Small intestine (tissue), 7 donors: ENCODE data around the gene RBM6. TPM values are rescaled to one million over a fixed set of nuclear protein-coding genes. Genes with fewer than 3 reads are reported as not detected.
"Not testable (repeated sequence)": the region's sequence is repeated elsewhere in the genome, so short reads cannot be mapped to it uniquely, and the experiment has no call there.

Source experiments
- DNase-seq, 2 donors: peaks; one replicate each; pipeline versions ENCODE4 v3.0.0 to v3.0.0-alpha.2; 2013
- FAIRE-seq: peaks from 2 replicates; lab custom pipeline; 2012; peaks lifted over from hg19 to GRCh38; lab: Jason Lieb, UNC
- H3K27ac ChIP-seq, 3 donors: one replicate each; pipeline ENCODE4 v1.5.1; 2013; ENCODE audit warnings: low read length in 2 of 3, mild to moderate bottlenecking in 2 of 3, control low read depth in 1 of 3, inconsistent platforms in 1 of 3, low read depth in 1 of 3, moderate library complexity in 1 of 3
- H3K27me3 ChIP-seq, 3 donors: one replicate each; pipeline ENCODE4 v1.6.1; 2013; ENCODE audit warnings: low read length in 3 of 3, inconsistent platforms in 1 of 3; ENCODE audit not compliant: control insufficient read depth in 3 of 3, insufficient read depth in 3 of 3
- H3K36me3 ChIP-seq, 3 donors: one replicate each; pipeline ENCODE4 v1.6.1; 2013; ENCODE audit warnings: low read length in 3 of 3, inconsistent platforms in 1 of 3, low read depth in 1 of 3, mild to moderate bottlenecking in 1 of 3, moderate library complexity in 1 of 3; ENCODE audit not compliant: control insufficient read depth in 3 of 3, insufficient read depth in 2 of 3
- H3K4me1 ChIP-seq, 3 donors: one replicate each; pipeline ENCODE4 v1.6.1; 2013; ENCODE audit warnings: low read length in 2 of 3, inconsistent platforms in 1 of 3, low read depth in 1 of 3, mild to moderate bottlenecking in 1 of 3, moderate library complexity in 1 of 3; ENCODE audit not compliant: control insufficient read depth in 3 of 3, insufficient read depth in 2 of 3
- H3K4me3 ChIP-seq, 3 donors: one replicate each; pipeline ENCODE4 v1.5.1; 2013; ENCODE audit warnings: low read length in 3 of 3, control low read depth in 1 of 3, inconsistent platforms in 1 of 3, low read depth in 1 of 3, mild to moderate bottlenecking in 1 of 3, moderate library complexity in 1 of 3
- H3K9me3 ChIP-seq, 2 donors: one replicate each; pipeline ENCODE4 v1.6.1; 2013; ENCODE audit warnings: low read depth in 1 of 2, low read length in 1 of 2; ENCODE audit not compliant: control insufficient read depth in 2 of 2, insufficient read depth in 1 of 2
- WGBS, 3 donors: extraction: QIAGEN DNeasy Blood & Tissue Kit; methylation state at CpG; one replicate each; pipeline ENCODE4 v1.1.7; 2013; 5-methylcytosine and 5-hydroxymethylcytosine counted together
- polyA plus RNA-seq, 4 donors: library from polyadenylated mRNA; stranded (reverse) in 3 of 4; unstranded in 1 of 4; fragments of 200-250 nt in 3 of 4; fragments of 120-200 nt in 1 of 4; gene quantifications; one replicate each; pipeline versions ENCODE4 v1.2.1 to v1.2.3, GENCODE V29; 2013
- donor health status: healthy with polysubstance abuse.
- donor health status: control.
- donor health status: control.
- donor health status: Bipolar disorder and iron deficiency.
- donor health status: healthy.

RBM6 gene
- polyA plus RNA-seq, 4 donors: 61.0 to 409 (median 167) TPM

- FAIRE-seq (no peak), DNase-seq (peak in 1 of 2 donors; percentile 0)
- Histone ChIP-seq H3K4me3 (no peak overlapping the region), H3K4me1 (peaks cover 0 to 39% (median 5%) of the 10 kb centered on the region in 3 donors), H3K36me3 (peaks cover 8 to 59% (median 15%) of the 10 kb centered on the region in 3 donors), H3K9me3 (no peaks in the 10 kb centered on the region), H3K27ac (no peak overlapping the region), H3K27me3 (no peaks in the 10 kb centered on the region)
- 83 to 95% (median 93%) methylated on average over 44 to 48 of the region's 48 CpGs for whole genome bisulfite sequencing, 3 donors
Measured at GRCh38 chr3:49910409-49911123, 29.4 kb upstream of the RBM6 start.

- no peak for DNase-seq
- no peak overlapping the region for H3K4me3 ChIP-seq
- H3K36me3 ChIP-seq: peaks cover 8 to 62% (median 15%) of the 10 kb centered on the region in 3 donors
- no peaks in the 10 kb centered on the region for H3K27me3 ChIP-seq
- peaks cover 0 to 34% (median 3%) of the 10 kb centered on the region in 3 donors for H3K4me1 ChIP-seq
- 97 to 100% (median 100%) methylated on average over 2 of the region's 2 CpGs for WGBS, 3 donors
- no peaks in the 10 kb centered on the region for H3K9me3 ChIP-seq
- no peak for FAIRE-seq
- H3K27ac ChIP-seq: no peak overlapping the region
Measured at GRCh38 chr3:49911124-49911420, 28.9 kb upstream of the RBM6 start.

GRCh38 chr3:49911611-49912010, 28.3 kb upstream of the RBM6 start:
- H3K36me3 ChIP-seq: peaks cover 8 to 66% (median 15%) of the 10 kb centered on the region in 3 donors
- no peak for FAIRE-seq
- no peak overlapping the region for H3K27ac ChIP-seq
- no peaks in the 10 kb centered on the region for H3K27me3 ChIP-seq
- WGBS, 3 donors: 91 to 95% (median 93%) methylated on average over 14 to 15 of the region's 15 CpGs
- peak in 1 of 2 donors; percentile 0 for DNase-seq
- H3K4me3 ChIP-seq: no peak overlapping the region
- no peaks in the 10 kb centered on the region for H3K9me3 ChIP-seq
- H3K4me1 ChIP-seq: peaks cover 0 to 28% (median 3%) of the 10 kb centered on the region in 3 donors

DNA sequence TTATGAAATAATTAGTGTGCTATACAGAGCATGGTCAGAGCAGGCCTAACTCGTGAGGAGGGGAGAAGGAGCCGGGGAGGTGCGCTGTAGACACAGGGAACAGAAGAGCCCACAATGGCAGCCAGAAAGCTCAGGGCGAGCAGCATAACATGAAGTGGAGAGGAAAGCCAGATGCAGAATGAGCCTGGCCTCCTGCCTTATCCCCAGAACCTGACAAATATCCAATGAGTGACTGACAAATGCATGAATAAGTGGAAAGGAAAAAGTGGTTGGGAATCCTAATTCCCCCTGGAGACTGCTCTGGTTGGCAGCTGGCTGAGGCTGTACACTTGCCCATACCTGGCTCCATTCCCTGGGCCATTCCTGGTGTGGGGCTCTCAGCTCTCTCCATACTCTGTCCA, 27.1 kb upstream of the RBM6 start:
- no peak for FAIRE-seq
- Histone ChIP-seq H3K27me3 (no peaks in the 10 kb centered on the region), H3K36me3 (peaks cover 8 to 74% (median 15%) of the 10 kb centered on the region in 3 donors), H3K27ac (no peak overlapping the region), H3K4me1 (peaks cover 0 to 16% (median 3%) of the 10 kb centered on the region in 3 donors), H3K4me3 (no peak overlapping the region), H3K9me3 (no peaks in the 10 kb centered on the region)
- WGBS, 3 donors: 91 to 96% (median 95%) methylated on average over 4 of the region's 4 CpGs
- no peak for DNase-seq

DNA sequence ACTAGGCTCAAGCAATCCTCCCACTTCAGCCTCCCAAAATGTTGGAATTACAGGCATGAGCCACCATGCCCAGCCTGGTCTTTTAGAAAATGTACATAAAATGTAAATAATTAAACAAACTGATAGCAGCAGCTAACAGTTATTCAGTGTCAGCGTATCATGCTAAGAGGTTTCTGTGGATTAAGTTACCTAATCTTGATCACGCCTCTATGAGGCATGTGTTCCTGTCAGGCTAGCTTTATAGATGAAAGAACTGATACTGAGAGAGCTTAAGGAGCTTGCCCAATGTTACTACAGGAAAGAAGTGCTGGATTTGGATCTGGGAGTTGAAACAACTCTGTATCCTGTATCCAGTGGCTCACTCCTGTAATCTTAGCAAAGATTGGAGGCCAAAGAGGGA, 25.0 kb upstream of the RBM6 start:
- H3K36me3 ChIP-seq: peaks cover 6 to 59% (median 11%) of the 10 kb centered on the region in 3 donors
- no peaks in the 10 kb centered on the region for H3K9me3 ChIP-seq
- FAIRE-seq: no peak
- H3K4me3 ChIP-seq: no peak overlapping the region
- H3K27me3 ChIP-seq: no peaks in the 10 kb centered on the region
- peaks cover 0 to 3% (median 0%) of the 10 kb centered on the region in 3 donors for H3K4me1 ChIP-seq
- no peak overlapping the region for H3K27ac ChIP-seq
- peak in 1 of 2 donors; percentile 66 for DNase-seq
- 20 to 64% (median 42%) methylated on average over 2 of the region's 2 CpGs for WGBS, 3 donors

DNA sequence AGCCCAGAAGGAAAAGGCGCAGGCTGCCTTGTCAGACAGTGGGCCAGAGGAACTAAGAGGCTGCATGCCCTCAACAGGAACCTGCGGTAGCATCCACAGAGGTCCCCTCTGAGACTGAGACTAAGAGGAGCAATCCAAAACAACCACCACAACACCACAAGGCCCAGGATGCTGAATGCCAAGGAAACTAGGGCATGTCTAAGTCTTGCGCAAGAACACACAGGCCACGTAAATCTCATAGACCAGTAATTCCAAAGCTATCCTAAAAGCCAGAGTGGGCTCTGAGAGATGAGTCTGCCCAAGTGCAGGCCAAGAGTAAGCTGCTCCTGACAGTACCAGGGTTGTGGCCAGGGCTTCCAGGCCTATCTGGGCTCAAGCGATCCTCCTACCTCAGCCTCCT, 23.3 kb upstream of the RBM6 start:
- FAIRE-seq (no peak), DNase-seq (no peak)
- H3K4me3 ChIP-seq: no peak overlapping the region

DNA sequence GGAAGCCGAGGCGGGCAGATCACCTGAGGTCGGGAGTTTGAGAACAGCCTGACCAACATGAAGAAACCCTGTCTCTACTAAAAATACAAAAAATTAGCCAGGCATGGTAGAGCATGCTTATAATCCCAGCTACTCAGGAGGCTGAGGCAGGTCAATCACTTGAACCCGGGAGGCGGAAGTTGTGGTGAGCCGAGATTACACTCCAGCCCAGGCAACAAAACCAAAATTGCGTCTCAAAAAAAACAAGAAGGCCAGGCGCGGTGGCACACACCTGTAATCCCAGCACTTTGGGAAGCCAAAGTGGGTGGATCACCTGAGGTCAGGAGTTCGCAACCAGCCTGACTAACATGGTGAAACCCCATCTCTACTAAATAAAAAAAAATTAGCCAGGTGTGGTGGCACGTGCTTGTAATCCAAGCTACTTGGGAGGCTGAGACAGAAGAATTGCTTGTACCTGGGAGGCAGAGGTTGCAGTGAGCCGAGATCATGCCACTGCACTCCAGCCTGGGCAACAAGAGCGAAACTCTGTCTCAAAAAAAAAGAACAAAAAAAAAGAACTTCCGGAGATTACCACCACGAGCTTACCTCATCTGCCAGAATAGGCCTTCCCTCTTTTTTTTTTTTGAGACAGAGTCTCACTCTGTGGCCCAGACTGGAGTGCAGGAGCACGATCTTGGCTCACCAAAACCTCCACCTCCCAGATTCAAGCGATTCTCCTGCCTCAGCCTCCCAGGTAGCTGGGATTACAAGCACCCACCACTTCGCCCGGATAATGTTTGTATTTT, 22.0 kb upstream of the RBM6 start:
- H3K27me3 ChIP-seq, H3K4me3 ChIP-seq, H3K9me3 ChIP-seq, FAIRE-seq, H3K4me1 ChIP-seq, DNase-seq, H3K27ac ChIP-seq: not testable (repeated sequence)
- 91 to 96% (median 94%) methylated on average over 19 of the region's 19 CpGs for WGBS, 3 donors
- peaks cover 0 to 43% (median 2%) of the 10 kb centered on the region in 3 donors for H3K36me3 ChIP-seq

More for the DNA sequence above, 23.3 kb upstream of the RBM6 start:
- Histone ChIP-seq H3K36me3 (peaks cover 2 to 49% (median 4%) of the 10 kb centered on the region in 3 donors), H3K27ac (no peak overlapping the region), H3K9me3 (no peaks in the 10 kb centered on the region), H3K4me1 (peaks cover 0 to 3% (median 0%) of the 10 kb centered on the region in 3 donors), H3K27me3 (no peaks in the 10 kb centered on the region)
- 90 to 96% (median 95%) methylated on average over 5 of the region's 5 CpGs for WGBS, 3 donors

DNA sequence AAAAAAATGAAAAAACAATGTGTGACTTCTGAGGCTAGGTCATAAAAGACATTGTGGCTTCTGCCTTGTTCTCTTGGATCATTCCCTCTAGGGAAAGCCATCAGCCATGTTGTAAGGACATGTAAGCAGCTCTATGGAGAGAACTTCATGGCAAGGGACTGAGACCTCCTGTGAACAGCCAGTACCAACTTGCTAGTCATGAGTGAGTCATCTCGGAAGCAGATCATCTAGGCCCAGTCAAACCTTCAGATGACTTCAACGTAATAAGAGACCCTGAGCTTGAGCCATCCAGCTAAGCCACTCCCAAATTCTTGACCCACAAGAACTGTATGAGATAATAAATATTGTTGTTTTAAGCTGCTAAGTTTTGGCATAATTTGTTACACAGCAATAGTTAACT, 15.3 kb upstream of the RBM6 start:
- H3K27ac ChIP-seq: no peak overlapping the region
- FAIRE-seq (no peak), DNase-seq (no peak)
- H3K36me3 ChIP-seq: peaks cover 0 to 35% (median 0%) of the 10 kb centered on the region in 3 donors
- no peaks in the 10 kb centered on the region for H3K27me3 ChIP-seq
- peaks cover 0 to 41% (median 7%) of the 10 kb centered on the region in 3 donors for H3K4me1 ChIP-seq
- no peak overlapping the region for H3K4me3 ChIP-seq
- WGBS, 3 donors: 52 to 81% (median 76%) methylated on average over 2 of the region's 2 CpGs
- H3K9me3 ChIP-seq: no peaks in the 10 kb centered on the region
